ENCODE measurements around the gene MGLL. TPM values are rescaled to one million over a fixed set of nuclear protein-coding genes. Genes with fewer than 3 reads are reported as not detected.
"Not testable (repeated sequence)": the region's sequence is repeated elsewhere in the genome, so short reads cannot be mapped to it uniquely, and the experiment has no call there.

The MGLL gene
- total RNA-seq, 1 donor from 2014 or later = 132 TPM

DNA sequence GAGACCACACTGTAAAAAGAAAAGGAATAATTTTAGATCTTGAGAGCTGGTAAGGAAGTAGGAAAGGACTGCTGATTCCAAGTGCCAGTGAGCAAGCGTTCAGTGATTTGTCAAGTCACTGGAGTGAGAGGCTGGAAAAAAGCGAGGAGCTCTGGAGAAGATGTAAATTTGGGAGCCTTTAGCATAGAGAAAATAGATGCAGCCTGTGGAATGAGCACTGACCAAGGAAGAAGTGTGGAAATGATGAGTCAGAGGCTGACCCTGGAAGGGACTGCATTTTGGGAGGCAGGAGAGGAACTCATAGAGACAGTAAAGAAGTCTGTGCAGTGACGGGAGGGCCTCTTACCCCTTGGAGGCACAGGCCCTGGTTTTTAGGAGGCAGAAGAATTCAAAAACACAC, 166.7 kb downstream of the MGLL start:
- TF ChIP-seq, protein P1, sequence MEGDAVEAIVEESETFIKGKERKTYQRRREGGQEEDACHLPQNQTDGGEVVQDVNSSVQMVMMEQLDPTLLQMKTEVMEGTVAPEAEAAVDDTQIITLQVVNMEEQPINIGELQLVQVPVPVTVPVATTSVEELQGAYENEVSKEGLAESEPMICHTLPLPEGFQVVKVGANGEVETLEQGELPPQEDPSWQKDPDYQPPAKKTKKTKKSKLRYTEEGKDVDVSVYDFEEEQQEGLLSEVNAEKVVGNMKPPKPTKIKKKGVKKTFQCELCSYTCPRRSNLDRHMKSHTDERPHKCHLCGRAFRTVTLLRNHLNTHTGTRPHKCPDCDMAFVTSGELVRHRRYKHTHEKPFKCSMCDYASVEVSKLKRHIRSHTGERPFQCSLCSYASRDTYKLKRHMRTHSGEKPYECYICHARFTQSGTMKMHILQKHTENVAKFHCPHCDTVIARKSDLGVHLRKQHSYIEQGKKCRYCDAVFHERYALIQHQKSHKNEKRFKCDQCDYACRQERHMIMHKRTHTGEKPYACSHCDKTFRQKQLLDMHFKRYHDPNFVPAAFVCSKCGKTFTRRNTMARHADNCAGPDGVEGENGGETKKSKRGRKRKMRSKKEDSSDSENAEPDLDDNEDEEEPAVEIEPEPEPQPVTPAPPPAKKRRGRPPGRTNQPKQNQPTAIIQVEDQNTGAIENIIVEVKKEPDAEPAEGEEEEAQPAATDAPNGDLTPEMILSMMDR (IDR thresholded peaks at IDR 0.05) = no peak
- no peaks in the 10 kb centered on the region for H3K27me3 ChIP-seq (ENCODE audit: low read depth)
- H3K9me3 ChIP-seq = no peaks in the 10 kb centered on the region
- intact Hi-C loops (cut with DNase I) = no loop called here
- ATAC-seq (no peak), DNase-seq (no peak)
- H3K4me1 ChIP-seq = no peaks in the 10 kb centered on the region
- no peak overlapping the region for H3K4me3 ChIP-seq
- no peaks in the 10 kb centered on the region for H3K36me3 ChIP-seq
- no peak overlapping the region for H3K27ac ChIP-seq

DNA sequence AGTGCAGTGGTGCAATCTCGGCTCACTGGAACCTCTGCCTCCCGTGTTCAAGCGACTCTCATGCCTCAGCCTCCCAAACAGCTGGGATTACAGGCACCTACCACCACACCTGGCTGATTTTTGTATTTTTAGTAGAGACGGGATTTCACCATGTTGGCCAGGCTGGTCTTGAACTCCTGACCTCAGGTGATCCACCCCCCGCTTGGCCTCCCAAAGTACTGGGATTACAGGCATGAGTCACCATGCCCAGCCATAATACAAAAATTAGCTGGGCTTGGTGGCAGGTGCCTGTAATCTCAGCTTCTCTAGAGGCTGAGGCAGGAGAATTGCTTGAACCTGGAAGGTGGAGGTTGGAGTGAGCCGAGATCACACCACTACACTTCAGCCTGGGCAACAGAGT, 167.3 kb downstream of the MGLL start:
- DNase-seq; H3K27ac ChIP-seq; H3K4me3 ChIP-seq; H3K36me3 ChIP-seq; H3K9me3 ChIP-seq; H3K27me3 ChIP-seq (ENCODE audit: low read depth); intact Hi-C loops (cut with DNase I); H3K4me1 ChIP-seq; ATAC-seq: not testable (repeated sequence)

DNA sequence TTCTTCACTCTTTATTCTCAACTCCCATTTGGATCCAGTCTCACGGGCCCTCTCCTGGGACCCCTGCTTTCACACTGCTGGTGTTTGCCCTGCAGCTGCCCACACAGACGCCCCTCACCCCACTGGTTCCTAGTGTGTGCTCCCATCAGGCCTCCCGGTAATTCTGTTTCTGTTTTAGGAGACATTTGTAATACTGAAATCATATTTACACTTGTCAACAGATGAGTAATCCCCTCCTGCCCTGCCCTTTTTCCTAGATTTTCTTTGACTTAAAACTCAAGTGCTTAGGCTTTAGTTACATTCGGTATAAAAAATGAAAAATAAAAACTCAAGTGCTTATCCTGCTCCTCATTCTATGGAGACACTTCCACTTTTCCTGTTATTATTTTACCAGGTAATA, 167.9 kb downstream of the MGLL start:
- intact Hi-C loops (cut with DNase I) = no loop called here
- TF ChIP-seq, protein P1 (IDR thresholded peaks at IDR 0.05) = no peak

DNA sequence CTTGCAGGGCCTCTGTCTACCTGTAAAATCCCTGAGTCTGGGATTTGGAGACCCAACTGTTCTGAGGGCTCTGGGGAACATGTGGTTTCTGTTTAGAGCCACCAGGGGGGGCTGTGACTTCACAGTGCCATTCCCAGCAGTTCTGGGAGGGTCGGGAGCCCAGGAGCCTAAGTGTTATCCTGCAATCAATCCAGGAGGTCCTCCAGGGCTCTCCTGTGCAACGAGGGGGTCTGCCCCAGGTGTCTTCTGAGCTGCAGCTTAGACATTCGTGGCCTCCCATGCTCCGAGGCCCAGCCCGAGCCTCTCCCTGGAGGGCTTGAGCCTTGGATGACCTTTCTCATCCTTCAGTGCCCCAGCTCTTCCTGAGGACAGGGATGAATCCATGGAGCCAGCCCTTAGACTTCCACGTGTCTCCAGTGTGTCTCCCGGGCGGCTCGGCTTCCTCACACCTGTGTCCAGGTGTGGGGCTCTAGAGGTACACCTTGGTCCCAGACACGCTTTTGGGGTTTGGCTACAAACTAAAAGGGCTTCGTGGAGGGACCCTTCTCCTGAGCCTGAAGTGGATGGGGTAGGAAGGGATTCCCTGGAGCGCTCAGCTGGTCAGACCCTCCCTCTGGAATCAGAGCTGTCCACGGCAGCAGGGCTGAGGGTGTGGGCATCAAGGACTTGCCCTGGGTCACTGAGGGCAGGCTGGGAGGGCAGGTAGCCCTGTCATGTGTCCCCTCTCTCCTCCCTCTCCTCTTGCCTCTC, 169.9 kb downstream of the MGLL start:
- Histone ChIP-seq H3K4me3 (no peak overlapping the region), H3K27me3 (ENCODE audit: low read depth) (no peaks in the 10 kb centered on the region), H3K4me1 (no peaks in the 10 kb centered on the region), H3K9me3 (no peaks in the 10 kb centered on the region), H3K27ac (no peak overlapping the region), H3K36me3 (no peaks in the 10 kb centered on the region)
- intact Hi-C loops (cut with DNase I) = no loop called here
- DNase-seq = peak; percentile 64
- ATAC-seq = peak; percentile 88 to 89
- TF ChIP-seq, protein P1 (IDR thresholded peaks at IDR 0.05) = peak; percentile 94

More for the DNA sequence above, 167.9 kb downstream of the MGLL start:
- ATAC-seq (no peak), DNase-seq (no peak)
- Histone ChIP-seq H3K9me3 (no peaks in the 10 kb centered on the region), H3K27ac (no peak overlapping the region), H3K36me3 (no peaks in the 10 kb centered on the region), H3K4me1 (no peaks in the 10 kb centered on the region), H3K27me3 (ENCODE audit: low read depth) (no peaks in the 10 kb centered on the region), H3K4me3 (no peak overlapping the region)

DNA sequence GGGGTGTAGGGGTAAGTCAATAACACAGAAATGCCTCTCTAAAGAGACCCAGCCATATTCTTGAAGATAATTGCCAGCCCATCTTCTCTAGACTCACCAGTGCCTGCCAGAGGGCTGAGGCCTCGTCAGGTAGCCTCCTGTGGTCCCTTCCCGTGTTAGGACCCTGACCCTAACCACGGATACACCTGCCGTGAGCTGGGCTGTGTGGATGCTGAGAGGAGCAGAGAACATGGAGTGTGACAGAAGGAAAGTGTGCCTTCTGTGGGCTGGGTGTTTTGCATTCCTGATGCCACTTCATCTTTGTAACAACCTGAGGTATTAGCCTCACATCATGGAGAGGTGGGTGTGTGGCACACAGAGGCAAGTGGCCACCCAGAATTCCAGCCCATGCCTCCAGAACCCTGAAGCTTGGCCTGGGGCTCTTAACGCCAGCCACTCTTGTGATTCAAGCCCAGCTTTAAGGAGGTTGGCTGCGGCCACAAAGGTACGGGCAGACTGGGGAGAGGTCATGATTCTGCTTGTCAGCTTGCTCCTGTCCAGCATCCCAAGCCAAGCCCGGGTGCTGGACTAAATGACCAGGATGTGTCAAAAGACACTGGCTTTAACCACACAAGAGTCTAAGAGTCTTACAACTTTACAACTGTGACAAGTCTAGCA, 170.7 kb downstream of the MGLL start:
- H3K36me3 ChIP-seq = no peaks in the 10 kb centered on the region
- DNase-seq (no peak), ATAC-seq (peak; percentile 46 to 53)
- no peaks in the 10 kb centered on the region for H3K4me1 ChIP-seq
- H3K27ac ChIP-seq = no peak overlapping the region
- intact Hi-C loops (cut with DNase I) = no loop called here
- no peaks in the 10 kb centered on the region for H3K9me3 ChIP-seq
- TF ChIP-seq, protein P1 (IDR thresholded peaks at IDR 0.05) = no peak
- H3K4me3 ChIP-seq = no peak overlapping the region
- H3K27me3 ChIP-seq (ENCODE audit: low read depth) = no peaks in the 10 kb centered on the region

DNA sequence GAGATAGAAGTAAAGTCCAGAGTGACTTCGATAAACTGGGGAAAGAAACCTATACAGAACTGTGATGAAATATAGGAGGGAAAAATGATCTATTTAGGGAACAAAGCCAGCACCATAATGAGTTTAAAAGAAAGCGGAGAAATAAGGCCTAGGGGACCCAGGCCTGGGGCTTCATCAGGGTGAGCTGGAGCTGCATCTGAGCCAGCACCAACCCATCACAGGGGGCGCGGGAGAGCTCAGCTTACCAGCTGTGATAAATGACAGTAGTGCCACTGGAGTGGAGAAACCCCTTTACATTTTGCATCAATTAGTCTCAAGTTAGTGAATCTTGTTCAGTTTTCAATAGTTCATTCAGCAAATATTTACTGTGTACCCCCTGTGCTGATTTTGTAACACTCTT, 172.1 kb downstream of the MGLL start:
- H3K4me1 ChIP-seq = no peaks in the 10 kb centered on the region
- no peak overlapping the region for H3K4me3 ChIP-seq
- ATAC-seq = no peak
- intact Hi-C loops (cut with DNase I) = no loop called here
- no peak overlapping the region for H3K27ac ChIP-seq
- no peaks in the 10 kb centered on the region for H3K27me3 ChIP-seq (ENCODE audit: low read depth)
- no peaks in the 10 kb centered on the region for H3K9me3 ChIP-seq
- DNase-seq = no peak
- H3K36me3 ChIP-seq = no peaks in the 10 kb centered on the region
- TF ChIP-seq, protein P1 (IDR thresholded peaks at IDR 0.05) = no peak
